MM.1S (cell line): ENCODE data around the gene SLC2A5.

Experiments used
- CTCF ChIP-seq: fragments of 300-600 bp; sonication (generic); IDR thresholded peaks from 2 replicates; pipeline ENCODE4 v1.5.1; 2016; ENCODE audit warnings: antibody characterized with exemption, low read length, mixed read lengths
- EZH2 ChIP-seq: fragments of 300-600 bp; sonication (generic); optimal IDR thresholded peaks from 2 replicates; pipeline ENCODE3; 2017; ENCODE audit warnings: low read depth, mild to moderate bottlenecking, antibody characterized with exemption, low read length, mixed read lengths
- EZH2phosphoT487 ChIP-seq: fragments of 300-600 bp; sonication (generic); IDR thresholded peaks from 2 replicates; pipeline ENCODE4 v1.6.1; 2018; ENCODE audit warnings: antibody characterized with exemption, low read length

DNA sequence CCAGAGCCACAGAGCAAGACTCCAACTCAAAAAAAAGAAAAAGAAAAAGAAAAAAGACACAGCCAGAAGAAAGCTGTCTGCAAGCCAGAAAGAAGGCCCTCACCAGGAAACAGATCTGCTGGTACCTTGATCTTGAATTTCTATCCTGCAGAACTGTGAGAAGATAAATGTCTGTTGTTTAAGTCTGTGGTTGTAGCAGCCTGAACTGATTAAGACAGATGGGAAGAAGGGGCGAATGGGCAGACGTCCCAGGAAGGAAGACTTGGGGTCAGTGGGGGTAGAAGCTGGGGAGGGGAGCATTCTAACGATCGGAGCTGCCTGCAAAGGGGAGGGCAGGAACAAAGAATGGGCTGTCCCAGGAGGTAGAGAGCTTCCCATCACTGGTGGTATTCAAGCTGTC, 49.5 kb downstream of the SLC2A5 start:
- TF ChIP-seq CTCF: no peak
- no peak for TF ChIP-seq EZH2
- no peak for TF ChIP-seq EZH2phosphoT487
